ENCODE measurements around the gene USP6.
"Not testable (repeated sequence)": the region's sequence is repeated elsewhere in the genome, so short reads cannot be mapped to it uniquely, and the experiment has no call there.

USP6 gene

GRCh38 chr17:5115673-5116651 lies at the start of gene USP6:
TSS of gene USP6 (plus strand) at chr17:5116032. CDS start at chr17:5130368, 14,336 bp downstream.
- H3K36me3 Mint-ChIP-seq (ENCODE audit: low read depth) = peaks cover 2% of the 10 kb centered on the region
- H3K4me1 Mint-ChIP-seq = peaks cover 18% of the 10 kb centered on the region
- H3K9me3 Mint-ChIP-seq = no peaks in the 10 kb centered on the region
- H3K27ac Mint-ChIP-seq = no peak within 1 kb of the TSS
- TF ChIP-seq CTCF (IDR thresholded peaks at IDR 0.05; ENCODE audit: unreplicated experiment in 3 of 3) = no peak
- H3K4me3 Mint-ChIP-seq = no peak within 1 kb of the TSS
- H3K27me3 Mint-ChIP-seq (ENCODE audit: low read depth) = peaks cover 10% of the 10 kb centered on the region

GRCh38 chr17:5068236-5068635 lies 47.6 kb upstream of the USP6 start:
- Mint-ChIP-seq H3K9me3 (no peaks in the 10 kb centered on the region), H3K36me3 (ENCODE audit: low read depth) (no peaks in the 10 kb centered on the region), H3K27ac (no peak overlapping the region), H3K4me3 (no peak overlapping the region), H3K4me1 (no peaks in the 10 kb centered on the region), H3K27me3 (ENCODE audit: low read depth) (peaks cover 4% of the 10 kb centered on the region)
- no peak for TF ChIP-seq CTCF (IDR thresholded peaks at IDR 0.05; ENCODE audit: unreplicated experiment in 3 of 3)

- Mint-ChIP-seq H3K4me1 (no peaks in the 10 kb centered on the region), H3K36me3 (ENCODE audit: low read depth) (no peaks in the 10 kb centered on the region), H3K27me3 (ENCODE audit: low read depth) (peaks cover 7% of the 10 kb centered on the region), H3K9me3 (no peaks in the 10 kb centered on the region), H3K4me3 (no peak overlapping the region), H3K27ac (no peak overlapping the region)
- TF ChIP-seq CTCF (IDR thresholded peaks at IDR 0.05; ENCODE audit: unreplicated experiment in 3 of 3) = no peak
These were observed 46.1 kb upstream of the USP6 start for GRCh38 chr17:5069724-5070123.

- H3K27ac Mint-ChIP-seq = peak overlapping the region; percentile 43 to 90 (median 85)
- H3K9me3 Mint-ChIP-seq; H3K36me3 Mint-ChIP-seq (ENCODE audit: low read depth); H3K4me1 Mint-ChIP-seq; H3K4me3 Mint-ChIP-seq; H3K27me3 Mint-ChIP-seq (ENCODE audit: low read depth): not testable (repeated sequence)
These were observed 40.4 kb upstream of the USP6 start for GRCh38 chr17:5075472-5075871.

- not testable (repeated sequence) for H3K27ac Mint-ChIP-seq; H3K4me1 Mint-ChIP-seq; H3K27me3 Mint-ChIP-seq (ENCODE audit: low read depth); H3K9me3 Mint-ChIP-seq; H3K4me3 Mint-ChIP-seq; H3K36me3 Mint-ChIP-seq (ENCODE audit: low read depth)
These were observed 38.6 kb upstream of the USP6 start for GRCh38 chr17:5077275-5077674.

GRCh38 chr17:5077781-5078105 lies 38.1 kb upstream of the USP6 start:
- Mint-ChIP-seq H3K4me3 (peak overlapping the region in 2 of 3 experiments; percentile 44 to 52), H3K4me1 (no peaks in the 10 kb centered on the region), H3K36me3 (ENCODE audit: low read depth) (no peaks in the 10 kb centered on the region), H3K27me3 (ENCODE audit: low read depth) (peaks cover 3% of the 10 kb centered on the region), H3K9me3 (peaks cover 3% of the 10 kb centered on the region), H3K27ac (no peak overlapping the region)
- TF ChIP-seq CTCF (IDR thresholded peaks at IDR 0.05; ENCODE audit: unreplicated experiment in 3 of 3) = no peak
